Right lobe of liver (tissue), 4 donors: Measurements from ENCODE around the gene ATRNL1.

Experiments
- CTCF ChIP-seq, 4 donors: fragments of 200-600 bp in 3 of 4; fragments of 450-650 bp in 1 of 4; IDR thresholded peaks; one replicate each; pipeline versions ENCODE4 v1.5.1 to v1.8.0; 2016 to 2022; ENCODE audit warnings: antibody characterized with exemption in 4 of 4, mild to moderate bottlenecking in 2 of 4
- POLR2A ChIP-seq: fragments of 450-650 bp; IDR thresholded peaks from one replicate; pipeline ENCODE4 v1.6.1; 2017; ENCODE audit warnings: antibody characterized with exemption, mild to moderate bottlenecking
- donor health status: DM: no; HTN: no; CAD: no.
- donor health status: DM: no; HTN: no; CAD: no.
- donor health status: DM: no; HTN: yes; CAD: no.

GRCh38 chr10:115624448-115624847, 531.3 kb downstream of the ATRNL1 start:
- TF ChIP-seq POLR2A (no peak), CTCF (IDR thresholded peaks at IDR 0.05) (no peak)
